HG02885 (cell line): ENCODE data around the gene SCLY.
"Not testable (repeated sequence)": the region's sequence is repeated elsewhere in the genome, so short reads cannot be mapped to it uniquely, and the experiment has no call there.

Source experiments
- ATAC-seq: cut with Tn5 transposase; IDR thresholded peaks from one replicate; pipeline ENCODE4 v1.9.1; 2021; ENCODE audit warnings: mild to moderate bottlenecking; ENCODE audit not compliant: unreplicated experiment, poor library complexity

The SCLY gene

DNA sequence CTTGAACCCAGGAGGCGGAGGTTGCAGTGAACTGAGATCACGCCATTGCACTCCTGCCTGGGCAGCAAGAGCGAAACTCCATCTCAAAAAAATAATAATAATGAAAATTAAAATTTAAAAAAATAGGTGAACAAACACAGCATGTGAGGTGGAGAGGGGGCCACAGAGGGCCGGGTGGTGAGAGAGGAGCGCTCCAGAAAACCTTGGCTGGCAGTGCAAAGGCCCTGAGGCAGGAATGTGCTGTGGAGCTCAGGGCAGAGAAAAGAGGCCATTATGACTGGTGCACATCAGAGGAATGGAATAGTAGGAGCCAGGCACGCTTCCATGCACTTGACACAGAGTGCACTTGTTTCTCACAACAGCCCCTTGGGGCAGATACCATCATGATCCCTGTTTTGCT is 21.6 kb upstream of the SCLY start:
- no peak for ATAC-seq

DNA sequence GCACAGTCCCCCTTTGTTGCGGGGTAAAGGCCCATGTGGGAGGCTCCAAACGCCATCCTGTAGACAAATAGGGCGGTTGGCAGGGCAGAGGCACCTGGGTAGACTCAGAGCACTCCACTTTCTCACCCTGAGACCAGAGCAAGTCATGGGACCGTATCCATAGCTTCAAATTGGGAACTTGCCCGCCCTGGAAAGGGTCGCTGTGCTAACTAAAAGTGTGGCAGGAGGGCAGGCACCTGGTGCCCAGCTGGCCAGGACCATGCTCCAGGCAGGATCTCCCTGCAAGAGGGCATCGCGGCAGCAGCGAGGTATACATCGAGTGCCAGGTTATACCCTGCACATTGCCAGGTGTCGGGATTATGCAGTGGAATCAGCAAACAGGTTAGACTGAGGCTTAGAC is 20.8 kb upstream of the SCLY start:
- ATAC-seq, result no peak

DNA sequence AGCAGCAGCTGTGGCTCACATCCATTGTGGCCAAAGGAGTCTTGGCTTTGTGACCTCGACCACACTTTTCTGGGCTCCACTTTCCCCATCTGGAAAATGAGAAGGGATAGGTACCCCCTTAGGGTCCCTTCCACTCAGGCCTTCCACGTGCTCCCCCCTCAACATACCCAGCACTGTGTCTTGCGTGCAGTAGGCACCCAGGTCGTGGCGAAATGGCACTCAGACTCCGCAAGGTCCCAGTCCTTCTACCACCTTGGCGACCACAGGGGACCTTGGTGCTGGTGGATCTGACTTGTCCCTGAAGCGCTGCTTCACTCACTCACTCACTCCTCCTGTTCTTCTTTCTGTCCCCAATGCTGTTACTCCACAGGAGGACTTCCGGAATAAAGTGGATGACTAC is 19.9 kb upstream of the SCLY start:
- no peak for ATAC-seq

DNA sequence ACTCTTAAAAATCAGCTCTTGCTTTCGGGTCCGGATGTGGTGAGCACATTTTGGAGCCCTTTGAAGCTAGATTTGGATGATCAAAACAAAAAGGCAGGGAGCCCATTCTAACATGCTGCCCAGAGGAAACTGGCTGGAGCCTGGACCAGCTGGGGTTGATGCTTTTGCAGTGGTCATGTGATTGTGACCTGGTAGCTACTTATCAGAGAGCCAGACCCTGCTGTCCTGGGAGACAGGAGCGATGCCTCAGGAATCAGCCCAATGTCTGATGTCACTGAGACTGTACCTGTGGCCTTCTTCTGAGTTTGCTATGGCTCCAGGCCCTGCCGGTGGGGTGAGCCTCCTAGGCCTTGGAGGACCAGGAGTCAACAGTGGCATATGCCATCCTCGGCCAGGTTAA is 18.7 kb upstream of the SCLY start:
- no peak for ATAC-seq

DNA sequence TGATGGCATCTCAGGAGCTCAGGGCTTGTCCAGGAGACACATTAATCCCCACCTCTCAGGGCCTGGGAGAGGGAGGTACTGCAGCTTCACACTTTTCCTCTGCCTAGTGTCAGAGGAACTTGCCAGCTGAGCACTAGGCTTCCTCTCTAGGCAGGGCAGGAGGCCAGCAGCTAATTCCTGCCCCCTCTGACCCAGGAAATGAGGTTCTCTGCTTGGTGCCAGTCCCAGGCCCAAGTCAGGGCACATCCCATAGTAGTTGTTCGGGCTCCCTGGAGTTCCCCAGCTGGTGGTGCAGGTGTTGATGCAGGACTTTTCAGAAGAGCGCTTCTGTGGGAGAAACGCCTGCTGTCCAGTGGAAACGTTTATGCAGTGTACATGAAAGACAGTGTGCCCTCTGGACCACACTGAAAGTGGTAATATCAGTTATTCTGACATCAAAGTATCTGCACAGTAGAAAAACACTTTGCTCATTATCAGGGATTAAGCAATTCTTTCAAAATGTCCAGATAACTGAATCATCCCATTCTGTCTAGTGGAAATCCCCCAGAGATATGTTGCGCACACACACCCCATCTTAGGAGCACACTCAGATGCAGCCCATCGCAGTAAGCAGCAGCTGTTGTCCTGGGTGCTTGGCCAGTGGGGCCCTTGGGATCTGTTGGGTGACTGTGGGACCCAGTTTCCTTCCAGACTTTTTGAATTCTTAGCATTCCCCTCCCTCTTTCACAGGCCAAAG is 17.8 kb upstream of the SCLY start:
- no peak for ATAC-seq

DNA sequence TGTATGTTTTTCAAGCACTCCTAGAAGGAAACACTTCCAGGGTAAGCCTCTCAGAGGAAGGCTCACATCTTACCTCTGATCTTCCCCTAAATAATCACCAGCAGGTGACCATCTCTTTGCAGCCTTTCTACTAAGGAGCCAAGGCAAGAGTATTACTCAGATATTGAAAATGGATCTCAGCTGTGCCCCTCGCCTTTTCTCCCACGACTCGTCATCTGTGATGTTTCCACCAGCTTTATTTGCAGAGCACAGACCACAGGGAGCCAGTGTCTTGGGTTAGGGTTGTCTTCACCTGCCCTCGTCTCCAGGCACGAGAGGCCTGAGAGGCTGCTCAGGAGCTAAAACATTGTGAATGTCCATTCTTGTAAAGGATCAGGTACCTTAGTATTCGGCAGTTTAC is 16.9 kb upstream of the SCLY start:
- ATAC-seq, result no peak

DNA sequence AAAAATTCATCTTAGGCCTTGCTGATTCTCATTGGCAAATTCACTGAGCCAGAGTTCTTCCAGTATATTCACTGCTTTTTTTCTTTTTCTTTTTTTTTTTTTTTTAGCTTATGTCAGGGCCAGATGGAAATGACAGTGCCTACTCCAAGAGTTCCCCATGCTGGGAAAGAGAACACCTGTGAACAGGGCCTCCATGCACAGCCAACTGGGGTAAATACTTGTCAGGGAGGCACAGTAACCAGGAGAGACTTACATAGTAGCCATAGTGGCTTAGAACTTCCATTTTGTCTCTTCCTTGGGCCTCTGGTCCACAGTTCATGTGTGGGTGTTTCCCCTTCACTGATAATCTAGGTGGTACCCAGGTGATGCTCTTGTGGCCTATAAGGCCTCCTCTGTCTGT is 15.2 kb upstream of the SCLY start:
- no peak for ATAC-seq

DNA sequence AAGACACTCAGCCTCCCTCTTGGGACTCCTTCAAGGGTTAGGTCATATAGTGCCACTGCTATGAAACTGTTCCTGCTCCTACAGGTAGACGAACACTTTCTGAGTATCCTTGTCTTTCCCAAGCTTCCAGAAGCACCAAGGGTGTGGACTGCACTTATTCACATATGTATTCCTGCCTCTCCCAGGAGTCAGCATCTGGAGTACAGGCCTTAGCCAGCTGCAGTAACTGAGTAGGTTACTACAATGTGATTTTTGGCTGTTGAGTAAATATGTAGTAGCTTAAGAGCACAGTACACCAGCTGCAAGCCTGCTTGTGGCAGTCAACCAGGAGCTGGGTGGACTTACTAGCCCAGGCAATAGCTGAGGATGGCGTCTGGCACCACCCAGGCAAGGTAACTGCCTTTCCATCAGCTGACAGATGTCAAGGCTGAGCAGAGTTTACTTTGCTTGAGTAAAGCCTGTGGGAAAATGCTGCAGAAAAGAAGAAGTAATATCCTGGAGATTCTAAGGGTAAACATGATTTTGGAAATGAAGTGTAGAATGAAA is 14.0 kb upstream of the SCLY start:
- no peak for ATAC-seq

DNA sequence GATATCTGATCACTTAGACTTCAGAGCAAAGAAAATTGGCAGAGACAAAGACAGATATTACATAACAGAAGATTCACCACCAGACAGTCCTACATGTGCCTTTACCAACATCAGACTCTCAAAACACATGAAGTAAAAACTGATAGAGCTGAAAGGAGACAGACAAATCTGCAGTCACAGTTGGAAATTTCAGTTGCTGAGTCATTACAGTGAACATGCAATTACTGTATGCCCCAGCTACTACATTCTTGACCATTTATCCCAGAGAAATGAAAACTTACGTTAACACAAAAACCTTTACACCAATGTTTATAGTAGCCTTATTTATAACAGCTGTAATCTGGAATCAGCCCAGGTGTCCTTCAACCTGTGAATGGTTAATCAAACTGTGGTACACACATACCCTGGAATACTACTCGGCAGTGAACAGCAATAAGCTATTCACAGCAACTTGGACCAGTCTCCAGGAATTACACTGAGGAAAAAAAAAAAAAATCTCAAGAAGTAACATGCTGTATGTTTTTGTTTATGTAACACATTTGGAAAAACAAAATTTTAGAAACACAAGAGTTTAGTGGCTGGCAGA is 7.5 kb upstream of the SCLY start:
- ATAC-seq, result no peak

DNA sequence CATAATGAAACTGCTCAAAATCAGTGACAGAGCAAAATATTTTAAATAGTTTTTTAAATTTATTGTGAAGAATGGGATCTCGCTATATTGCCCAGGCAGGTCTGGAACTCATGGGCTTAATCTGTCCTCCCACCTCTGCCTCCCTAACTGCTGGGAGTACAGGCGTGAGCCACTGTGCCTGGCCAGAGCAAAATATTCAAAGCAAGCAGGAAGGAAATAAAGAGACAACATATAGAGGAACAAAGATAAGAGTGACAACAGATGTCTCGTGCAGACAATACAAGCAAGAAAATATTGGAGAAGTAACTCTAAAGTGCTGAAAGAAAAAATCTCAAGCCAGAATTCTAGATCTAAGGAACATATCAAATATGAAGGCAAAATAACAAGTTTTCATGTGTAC is 5.0 kb upstream of the SCLY start:
- ATAC-seq, result no peak

DNA sequence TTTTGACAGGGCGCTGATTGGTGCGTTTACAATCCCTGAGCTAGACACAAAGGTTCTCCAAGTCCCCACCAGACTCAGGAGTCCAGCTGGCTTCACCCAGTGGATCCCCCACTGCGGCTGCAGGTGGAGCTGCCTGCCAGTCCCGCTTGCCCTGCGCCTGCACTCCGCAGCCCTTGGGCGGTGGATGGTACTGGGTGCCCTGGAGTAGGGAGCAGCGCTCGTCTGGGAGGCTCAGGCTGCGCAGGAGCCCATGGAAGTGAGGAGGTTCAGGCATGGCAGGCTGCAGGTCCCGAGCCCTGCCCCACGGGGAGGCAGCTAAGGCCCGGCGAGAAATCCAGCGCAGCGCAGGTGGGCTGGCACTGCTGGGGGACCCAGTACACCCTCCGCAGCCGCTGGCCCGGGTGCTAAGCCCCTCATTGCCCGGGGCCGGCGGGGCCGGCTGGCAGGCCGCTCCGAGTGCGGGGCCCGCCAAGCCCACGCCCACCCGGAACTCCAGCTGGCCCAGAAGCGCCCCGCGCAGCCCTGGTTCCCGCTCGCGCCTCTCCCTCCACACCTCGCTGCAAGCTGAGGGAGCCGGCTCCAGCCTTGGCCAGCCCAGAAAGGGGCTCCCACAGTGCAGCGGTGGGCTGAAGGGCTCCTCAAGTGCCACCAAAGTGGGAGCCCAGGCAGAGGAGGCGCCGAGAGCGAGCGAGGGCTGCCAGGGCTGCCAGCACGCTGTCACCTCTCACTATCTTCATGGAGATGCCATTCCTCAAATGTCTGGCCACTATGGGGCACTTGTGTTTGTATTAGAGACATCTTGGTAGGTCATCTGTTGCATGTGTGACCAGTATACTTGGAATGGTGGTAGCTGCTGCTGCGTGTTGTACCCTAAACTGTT is 2.9 kb upstream of the SCLY start:
- not testable (repeated sequence) for ATAC-seq

DNA sequence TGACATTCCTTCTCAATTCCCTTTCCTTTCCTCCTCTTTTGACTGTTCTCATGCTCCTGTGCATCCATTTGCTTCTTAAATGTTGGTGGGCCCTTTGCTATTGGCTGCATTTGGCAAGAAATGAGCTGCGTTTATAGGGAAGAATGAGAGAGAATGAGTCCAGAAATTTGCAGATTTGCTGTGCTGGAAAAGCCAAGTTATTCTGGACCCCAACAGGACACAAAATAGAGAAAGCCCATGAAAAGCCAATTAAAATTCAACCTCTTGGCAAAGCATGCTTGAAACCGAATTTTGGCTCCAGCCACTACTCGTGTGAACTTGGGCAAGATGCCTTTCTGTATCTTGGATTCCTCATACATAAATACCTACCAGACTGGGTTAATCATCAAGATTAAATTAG is 1.3 kb upstream of the SCLY start:
- no peak for ATAC-seq

DNA sequence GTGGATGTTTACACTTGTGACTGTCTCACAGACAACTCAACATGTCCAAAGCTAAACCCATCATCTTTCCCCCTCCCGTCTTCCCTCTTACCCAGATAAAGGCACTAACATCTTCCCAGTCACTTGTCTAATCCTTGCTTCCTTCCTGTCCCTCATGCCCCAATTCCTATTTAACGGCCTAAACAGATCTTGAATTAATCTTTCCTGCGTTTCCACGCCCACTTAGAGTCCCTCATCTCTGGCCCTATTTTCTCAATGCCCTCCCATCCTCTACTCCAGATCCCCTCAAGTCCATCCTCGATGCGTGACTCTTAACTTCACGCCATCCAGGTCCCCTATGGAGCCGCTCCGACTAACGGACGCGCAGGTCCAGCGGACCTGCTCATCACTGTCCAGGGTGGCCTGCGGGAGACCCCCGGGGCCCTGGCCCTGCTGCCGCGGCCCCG is 682 bp upstream of the SCLY start:
- no peak for ATAC-seq

DNA sequence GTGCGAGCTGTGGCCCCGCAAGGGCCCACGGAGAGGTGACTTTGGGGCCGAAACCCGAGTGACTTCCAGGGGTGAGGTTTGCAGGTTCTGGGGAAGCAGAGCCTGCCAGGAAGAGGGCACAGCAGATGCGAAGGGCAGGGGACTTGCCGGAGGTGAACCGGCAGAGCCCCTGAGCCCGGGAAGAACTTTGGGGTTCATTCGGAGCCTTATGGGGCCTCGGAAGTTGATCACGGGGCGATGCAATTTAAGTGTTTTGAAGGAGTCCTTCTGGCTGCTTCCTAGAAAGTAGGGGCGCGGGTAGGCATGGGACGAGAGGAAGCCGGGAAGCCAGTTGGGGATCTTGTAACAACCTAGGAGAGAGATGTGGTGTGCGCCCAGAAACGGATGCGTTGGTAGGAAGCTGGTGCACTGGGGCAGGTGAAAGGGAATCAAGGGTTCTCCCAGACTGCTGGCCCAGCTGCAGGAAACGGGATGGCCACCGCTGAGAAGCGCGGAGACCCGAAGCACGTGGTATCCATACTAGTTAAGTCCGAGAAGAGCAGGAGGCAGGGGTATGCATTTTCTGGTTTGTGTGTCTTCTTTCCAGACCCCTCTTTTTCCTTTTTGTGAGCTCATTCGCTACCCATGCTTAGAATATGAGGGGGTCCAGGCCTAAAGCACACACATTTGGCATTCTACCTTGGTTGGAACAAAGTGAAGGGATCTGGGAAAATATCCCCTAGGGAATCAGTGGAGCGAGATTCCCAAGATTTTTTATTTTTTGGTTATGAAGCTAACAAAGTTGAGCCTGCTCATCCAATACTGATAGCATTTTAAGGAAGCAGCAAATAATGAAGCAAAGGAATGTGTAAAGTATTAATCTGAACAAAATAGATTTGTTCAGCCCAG is 758 bp downstream of the SCLY start:
- peak; percentile 17 for ATAC-seq

DNA sequence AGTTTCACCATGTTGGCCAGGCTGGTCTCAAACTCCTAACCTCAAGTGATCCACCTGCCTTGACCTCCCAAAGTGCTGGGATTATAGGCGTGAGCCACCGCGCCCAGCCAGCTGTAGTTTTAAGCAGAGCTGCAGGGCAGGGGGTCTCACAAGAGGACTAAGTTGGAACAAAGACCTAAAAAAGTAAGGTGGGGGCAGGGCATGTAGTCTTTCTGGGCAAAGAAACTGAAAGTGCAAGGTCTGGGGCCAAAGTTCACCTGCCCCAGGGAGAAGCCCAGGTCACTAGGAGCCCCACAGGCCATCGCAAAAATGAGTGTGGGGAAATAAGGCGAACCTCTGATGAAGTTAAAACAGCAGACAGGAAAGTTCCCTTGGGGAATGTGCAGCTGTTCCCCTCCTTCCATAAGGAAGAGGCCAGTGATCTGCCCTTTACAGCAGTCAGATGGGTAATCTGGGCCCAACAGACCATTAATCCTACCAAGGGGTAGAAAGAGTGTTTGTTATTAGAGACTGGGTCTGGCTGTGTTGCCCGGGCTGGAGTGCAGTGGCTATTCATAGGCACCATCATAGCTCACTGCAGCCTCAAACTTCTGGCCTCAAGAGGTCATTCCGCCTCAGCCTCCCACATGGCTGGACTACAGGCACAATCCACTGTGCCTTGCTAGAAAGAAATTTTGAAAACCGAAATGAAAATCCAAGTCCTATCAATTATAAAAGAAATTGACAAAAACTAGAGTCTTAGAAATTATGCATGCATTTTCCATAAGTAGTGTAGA is 2.8 kb downstream of the SCLY start:
- no peak for ATAC-seq

DNA sequence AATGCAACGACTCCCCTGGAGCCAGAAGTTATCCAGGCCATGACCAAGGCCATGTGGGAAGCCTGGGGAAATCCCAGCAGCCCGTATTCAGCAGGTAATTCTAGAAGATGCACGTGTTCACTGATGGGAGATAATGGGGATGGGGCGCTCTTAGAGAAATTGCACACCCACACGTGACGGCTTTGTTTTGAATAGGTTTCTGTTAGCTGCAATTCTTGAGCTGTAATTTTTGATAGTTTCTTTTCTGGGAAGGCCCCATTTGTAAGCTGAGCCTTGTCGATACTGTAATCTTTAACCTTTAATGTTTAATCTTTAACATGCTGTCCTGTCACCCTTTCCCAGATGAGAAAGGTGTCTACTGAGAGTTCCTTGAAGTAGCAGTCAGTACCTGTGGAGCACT is 3.6 kb downstream of the SCLY start:
- ATAC-seq, result no peak

DNA sequence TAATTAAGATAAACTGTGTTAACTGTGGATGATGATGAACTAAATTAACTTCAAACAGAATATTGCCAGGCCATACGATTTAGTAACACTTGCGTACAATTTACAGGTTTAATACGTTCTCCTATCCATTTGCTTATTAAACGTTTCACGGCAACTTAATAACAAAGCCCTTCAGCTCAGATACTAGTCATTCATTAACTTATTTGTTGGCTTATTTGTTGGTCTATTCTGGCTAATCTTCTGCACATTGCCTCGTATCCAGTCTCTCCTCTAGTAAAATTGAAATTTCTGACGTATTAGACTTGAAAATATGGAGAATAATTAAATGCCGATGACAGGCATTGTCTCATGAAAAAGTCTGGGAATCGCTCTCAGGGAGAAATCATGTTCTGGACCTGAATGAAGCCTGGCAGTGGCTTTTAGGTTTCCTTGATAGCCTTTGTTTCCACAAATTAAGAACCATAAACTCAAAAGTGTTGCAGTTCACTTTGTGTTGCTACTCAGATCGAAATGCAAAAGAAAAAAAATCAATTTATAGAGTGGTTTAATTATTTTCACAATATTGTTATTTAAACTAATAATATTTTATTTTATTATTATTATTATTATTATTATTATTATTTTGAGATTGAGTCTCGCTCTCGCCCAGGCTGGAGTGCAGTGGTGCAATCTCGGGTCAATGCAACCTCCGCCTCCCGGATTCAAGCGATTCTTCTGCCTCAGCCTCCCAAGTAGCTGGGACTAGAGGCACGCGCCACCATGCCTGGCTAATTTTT is 4.5 kb downstream of the SCLY start:
- ATAC-seq, result no peak

DNA sequence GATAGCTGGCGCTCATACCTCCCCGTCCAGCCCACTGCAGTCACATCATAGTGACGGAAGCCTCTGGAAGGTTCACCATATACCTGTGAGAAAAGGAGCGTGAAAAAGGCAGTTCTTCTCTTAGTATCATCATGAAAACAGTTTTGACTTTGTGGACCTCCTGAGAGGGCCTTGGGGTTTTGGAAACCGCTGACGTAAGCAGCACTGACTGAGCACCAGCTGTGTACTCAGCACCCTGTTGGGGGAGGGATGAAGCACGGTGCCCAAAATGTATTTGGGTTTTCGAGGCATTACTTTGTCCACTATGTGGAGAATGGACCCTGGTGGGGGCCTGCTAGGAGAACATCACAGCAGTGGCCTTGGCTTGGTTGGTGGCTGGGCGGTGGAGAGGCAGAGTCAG is 5.4 kb downstream of the SCLY start:
- ATAC-seq, result no peak

DNA sequence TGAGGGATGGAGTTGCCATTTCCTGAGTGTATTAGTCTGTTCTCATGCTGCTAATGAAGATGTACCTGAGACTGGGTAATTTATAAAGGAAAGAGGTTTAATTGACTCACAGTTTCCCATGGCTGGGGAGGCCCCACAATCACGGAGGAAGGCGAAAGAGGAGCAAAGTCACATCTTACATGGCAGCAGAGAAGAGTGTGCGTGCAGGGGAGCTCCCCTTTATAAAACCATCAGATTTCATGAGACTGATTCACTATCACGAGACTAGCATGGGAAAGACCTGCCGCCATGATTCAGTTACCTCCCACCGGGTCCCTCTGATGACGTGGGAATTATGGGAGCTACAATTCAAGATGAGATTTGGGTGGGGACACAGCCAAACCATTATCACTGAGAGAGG is 5.9 kb downstream of the SCLY start:
- ATAC-seq, result not testable (repeated sequence)
